Mesendoderm (in vitro differentiated cells): ENCODE data around the gene TTC38.

Experiments
- DNase-seq: peaks from one replicate; pipeline ENCODE4 v3.0.0; 2013
- H2AK5ac ChIP-seq: 2 replicates; pipeline ENCODE4 v1.6.1; 2013; ENCODE audit warnings: low read length, inconsistent platforms
- H2BK120ac ChIP-seq: 2 replicates; pipeline ENCODE4 v1.6.1; 2013; ENCODE audit warnings: low read depth, mild to moderate bottlenecking, low read length, moderate library complexity, mixed read lengths
- H2BK15ac ChIP-seq: replicated peaks from 2 replicates; pipeline ENCODE4 v1.6.1; 2013; ENCODE audit warnings: low read depth, mild to moderate bottlenecking, moderate library complexity
- H2BK5ac ChIP-seq: 2 replicates; pipeline ENCODE4 v1.6.1; 2013; ENCODE audit warnings: low read length, inconsistent platforms
- H3K18ac ChIP-seq: 2 replicates; pipeline ENCODE4 v1.6.1; 2013; ENCODE audit warnings: mild to moderate bottlenecking, low read length, mixed read lengths
- H3K23ac ChIP-seq: one replicate; pipeline ENCODE4 v1.6.1; 2013; ENCODE audit warnings: low read length
- H3K27ac ChIP-seq: 2 replicates; pipeline ENCODE4 v1.5.1; 2013; ENCODE audit warnings: low read depth, mild to moderate bottlenecking, inconsistent platforms, low read length, moderate library complexity
- H3K27me3 ChIP-seq: 2 replicates; pipeline ENCODE4 v1.6.1; 2013; ENCODE audit warnings: low read length, control low read depth, mild to moderate bottlenecking, inconsistent platforms; ENCODE audit not compliant: insufficient read depth, poor library complexity
- H3K36me3 ChIP-seq: 2 replicates; pipeline ENCODE4 v1.6.1; 2013; ENCODE audit warnings: low read length, inconsistent platforms; ENCODE audit not compliant: control insufficient read depth, insufficient read depth
- H3K4ac ChIP-seq: one replicate; pipeline ENCODE4 v1.6.1; 2013; ENCODE audit warnings: low read depth, mild to moderate bottlenecking, low read length, moderate library complexity
- H3K4me1 ChIP-seq: 2 replicates; pipeline ENCODE4 v1.6.1; 2013; ENCODE audit warnings: low read depth, low read length, inconsistent platforms; ENCODE audit not compliant: control insufficient read depth
- H3K4me2 ChIP-seq: 2 replicates; pipeline ENCODE4 v1.6.1; 2013; ENCODE audit warnings: low read length
- H3K4me3 ChIP-seq: 2 replicates; pipeline ENCODE4 v1.5.1; 2013; ENCODE audit warnings: mild to moderate bottlenecking, low read length
- H3K56ac ChIP-seq: one replicate; pipeline ENCODE4 v1.6.1; 2013; ENCODE audit warnings: low read length
- H3K79me1 ChIP-seq: 2 replicates; pipeline ENCODE4 v1.6.1; 2013; ENCODE audit warnings: low read length, inconsistent platforms
- H3K79me2 ChIP-seq: 2 replicates; pipeline ENCODE4 v1.6.1; 2013; ENCODE audit warnings: mild to moderate bottlenecking, low read length; ENCODE audit not compliant: control insufficient read depth, insufficient read depth
- H3K9ac ChIP-seq: 2 replicates; pipeline ENCODE4 v1.6.1; 2013; ENCODE audit warnings: low read length, inconsistent platforms
- H4K5ac ChIP-seq: one replicate; pipeline ENCODE4 v1.6.1; 2013; ENCODE audit warnings: low read length
- H4K8ac ChIP-seq: one replicate; pipeline ENCODE4 v1.6.1; 2013; ENCODE audit warnings: low read depth, mild to moderate bottlenecking, control low read depth, low read length, moderate library complexity
- WGBS: extraction: QIAGEN DNeasy Blood & Tissue Kit; methylation state at CpG from one replicate; pipeline ENCODE4 v1.1.7; 2013; ENCODE audit warnings: low lambda C conversion rate, missing lambda C conversion rate; ENCODE audit not compliant: insufficient coverage; ENCODE audit errors: extremely low coverage; 5-methylcytosine and 5-hydroxymethylcytosine counted together

The TTC38 gene

GRCh38 chr22:46331496-46331895 lies 63.7 kb downstream of the TTC38 start:
- Histone ChIP-seq H3K4me3 (no peak overlapping the region), H3K36me3 (no peaks in the 10 kb centered on the region), H2BK15ac (no peak overlapping the region), H3K79me2 (peaks cover 9% of the 10 kb centered on the region), H3K23ac (no peak overlapping the region), H3K79me1 (peaks cover under 1% of the 10 kb centered on the region), H4K8ac (no peak overlapping the region), H4K5ac (no peak overlapping the region), H2BK5ac (peak overlapping the region; percentile 13), H3K27ac (no peak overlapping the region), H3K4ac (no peak overlapping the region), H2AK5ac (no peak overlapping the region), H3K27me3 (no peaks in the 10 kb centered on the region), H3K18ac (no peak overlapping the region), H2BK120ac (no peak overlapping the region), H3K9ac (no peak overlapping the region), H3K4me1 (peaks cover 4% of the 10 kb centered on the region), H3K4me2 (no peak overlapping the region), H3K56ac (peak overlapping the region; percentile 57)
- no peak for DNase-seq
- no CpG with 5 or more reads among the region's 23 CpGs for whole genome bisulfite sequencing

DNA sequence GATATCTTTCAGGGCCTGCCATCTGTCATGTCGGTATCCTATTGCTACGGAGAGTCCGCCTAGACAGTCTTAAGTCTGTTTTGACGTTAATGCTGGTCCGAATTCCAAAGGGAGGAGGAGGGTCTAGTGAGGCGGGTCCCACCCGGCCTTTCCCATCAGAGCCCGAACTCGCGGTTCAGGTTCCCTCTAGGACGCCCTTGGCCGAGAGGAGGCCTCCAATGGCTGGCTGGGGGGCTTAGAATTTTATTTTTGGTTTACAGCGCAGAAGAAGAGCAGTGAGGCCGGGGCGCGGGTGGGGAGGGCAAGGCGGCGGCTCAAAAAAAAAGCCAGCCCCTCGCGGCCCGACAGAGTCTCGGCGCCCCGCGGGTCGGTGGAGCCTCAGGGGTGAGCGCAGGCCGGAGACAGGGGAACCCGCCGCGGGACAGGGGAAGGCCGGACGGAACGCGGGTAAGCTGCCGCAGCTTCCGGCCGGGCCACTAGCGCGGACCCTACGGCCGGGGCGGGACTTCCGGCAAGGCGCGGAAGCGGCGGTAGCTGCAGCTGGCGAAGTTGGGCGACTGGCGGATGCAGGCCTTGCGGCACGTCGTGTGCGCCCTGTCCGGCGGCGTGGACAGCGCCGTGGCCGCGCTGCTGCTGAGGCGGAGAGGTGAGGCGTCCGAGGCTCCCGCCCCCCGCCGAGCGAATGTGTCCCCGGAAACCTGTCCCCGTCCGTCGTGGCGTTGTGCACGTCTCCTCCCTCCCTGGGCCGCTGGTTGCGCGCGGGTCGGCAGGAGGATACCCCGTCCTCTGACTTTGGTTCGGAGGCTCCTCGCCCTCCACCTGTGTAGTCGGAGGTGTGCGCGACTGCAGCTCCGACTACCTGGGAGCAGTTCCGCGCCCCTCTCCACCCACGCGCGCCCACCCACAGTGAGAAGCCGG lies 67.7 kb downstream of the TTC38 start, which contains the start of gene TRMU:
Gene TRMU, plus strand, starts transcription at position 514 of the 918 bp plus-strand sequence. Its CDS starts 51 bp downstream, at position 565.
- peak; percentile 92 for DNase-seq
- H3K79me1 ChIP-seq, result peaks cover 20% of the 10 kb centered on the region
- WGBS, result no CpG with 5 or more reads among the region's 93 CpGs
- peak within 1 kb of the TSS; percentile 63 for H3K4ac ChIP-seq
- peak within 1 kb of the TSS; percentile 81 for H3K27ac ChIP-seq
- H3K9ac ChIP-seq, result peak within 1 kb of the TSS; percentile 96
- peak within 1 kb of the TSS; percentile 97 for H4K8ac ChIP-seq
- peaks cover 10% of the 10 kb centered on the region for H3K4me1 ChIP-seq
- H3K79me2 ChIP-seq, result peaks cover 36% of the 10 kb centered on the region
- peak within 1 kb of the TSS; percentile 78 for H3K4me3 ChIP-seq
- H2BK120ac ChIP-seq, result peak within 1 kb of the TSS; percentile 2
- H3K4me2 ChIP-seq, result peak within 1 kb of the TSS; percentile 70
- H3K36me3 ChIP-seq, result peaks cover 11% of the 10 kb centered on the region
- H3K23ac ChIP-seq, result peak within 1 kb of the TSS; percentile 20
- H2AK5ac ChIP-seq, result no peak within 1 kb of the TSS
- H2BK15ac ChIP-seq, result no peak within 1 kb of the TSS
- no peak within 1 kb of the TSS for H2BK5ac ChIP-seq
- H3K56ac ChIP-seq, result peak within 1 kb of the TSS; percentile 99
- no peak within 1 kb of the TSS for H4K5ac ChIP-seq
- no peaks in the 10 kb centered on the region for H3K27me3 ChIP-seq
- peak within 1 kb of the TSS; percentile 69 for H3K18ac ChIP-seq

DNA sequence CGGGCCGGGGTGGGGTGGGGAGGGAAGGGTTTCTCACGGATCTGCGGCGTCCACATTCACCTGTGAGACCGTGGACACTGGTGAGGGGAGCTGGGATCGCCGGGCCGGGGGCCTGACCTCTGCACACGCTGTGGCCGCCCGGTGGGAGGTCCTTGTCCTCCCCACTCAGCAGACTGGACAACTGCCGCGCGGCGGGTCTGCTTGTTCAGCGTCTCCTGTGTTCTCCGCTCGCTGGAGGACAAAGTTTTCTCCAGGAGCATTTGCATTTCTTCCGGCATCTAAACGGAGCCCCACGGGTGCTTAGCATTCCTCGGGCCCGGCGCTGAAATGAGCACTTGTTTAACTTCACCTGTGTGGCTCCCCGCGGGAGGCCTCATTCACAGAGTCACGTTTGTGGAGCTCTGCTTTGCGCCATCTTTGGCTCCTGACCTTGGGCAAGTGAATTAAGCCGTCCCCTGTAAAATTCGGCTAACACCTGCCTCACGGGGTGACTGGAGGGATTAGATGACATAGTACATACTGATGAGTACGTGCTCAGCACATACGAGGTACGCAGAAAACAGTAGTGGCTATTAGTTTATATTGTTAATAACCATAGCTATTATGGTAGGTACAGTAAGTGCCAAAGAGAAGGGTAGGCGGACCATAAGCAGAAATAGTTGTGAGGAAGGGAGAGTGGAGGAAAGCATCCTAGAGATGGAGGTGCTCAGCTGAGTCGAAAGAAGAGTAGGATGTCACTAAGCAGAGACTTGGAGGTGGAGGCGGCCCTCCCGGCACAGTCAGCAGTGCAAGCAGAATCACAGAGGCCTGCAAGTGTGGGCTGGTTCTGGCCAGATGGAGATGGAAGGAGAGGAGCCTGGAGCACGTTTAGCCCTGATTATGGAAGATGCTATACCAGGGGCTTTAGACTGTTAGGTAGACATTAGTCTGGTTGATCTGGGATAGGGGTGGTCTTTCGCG lies 68.6 kb downstream of the TTC38 start:
- Histone ChIP-seq H3K27me3 (no peaks in the 10 kb centered on the region), H3K18ac (peak overlapping the region; percentile 29), H3K56ac (peak overlapping the region; percentile 99), H2AK5ac (no peak overlapping the region), H4K8ac (no peak overlapping the region), H4K5ac (no peak overlapping the region), H3K4me3 (peak overlapping the region; percentile 78), H3K9ac (peak overlapping the region; percentile 96), H2BK15ac (no peak overlapping the region), H2BK5ac (no peak overlapping the region), H3K27ac (peak overlapping the region; percentile 31), H3K4me1 (peaks cover 10% of the 10 kb centered on the region), H3K79me1 (peaks cover 20% of the 10 kb centered on the region), H3K36me3 (peaks cover 14% of the 10 kb centered on the region), H3K4ac (peak overlapping the region; percentile 60), H3K4me2 (peak overlapping the region; percentile 54), H3K23ac (peak overlapping the region; percentile 20), H2BK120ac (peak overlapping the region; percentile 2), H3K79me2 (peaks cover 38% of the 10 kb centered on the region)
- peak; percentile 28 for DNase-seq
- WGBS, result no CpG with 5 or more reads among the region's 42 CpGs

GRCh38 chr22:46337870-46338269 lies 70.1 kb downstream of the TTC38 start:
- Histone ChIP-seq H3K36me3 (peaks cover 19% of the 10 kb centered on the region), H2BK15ac (no peak overlapping the region), H3K4me1 (peaks cover 5% of the 10 kb centered on the region), H3K4me3 (no peak overlapping the region), H4K8ac (no peak overlapping the region), H3K79me2 (peaks cover 42% of the 10 kb centered on the region), H3K27ac (no peak overlapping the region), H2BK5ac (no peak overlapping the region), H3K23ac (no peak overlapping the region), H3K4me2 (no peak overlapping the region), H3K9ac (no peak overlapping the region), H3K79me1 (peaks cover 24% of the 10 kb centered on the region), H2BK120ac (no peak overlapping the region), H2AK5ac (no peak overlapping the region), H3K27me3 (no peaks in the 10 kb centered on the region), H3K56ac (no peak overlapping the region), H4K5ac (no peak overlapping the region), H3K18ac (no peak overlapping the region), H3K4ac (no peak overlapping the region)
- WGBS, result no CpG with 5 or more reads among the region's 9 CpGs
- DNase-seq, result no peak

DNA sequence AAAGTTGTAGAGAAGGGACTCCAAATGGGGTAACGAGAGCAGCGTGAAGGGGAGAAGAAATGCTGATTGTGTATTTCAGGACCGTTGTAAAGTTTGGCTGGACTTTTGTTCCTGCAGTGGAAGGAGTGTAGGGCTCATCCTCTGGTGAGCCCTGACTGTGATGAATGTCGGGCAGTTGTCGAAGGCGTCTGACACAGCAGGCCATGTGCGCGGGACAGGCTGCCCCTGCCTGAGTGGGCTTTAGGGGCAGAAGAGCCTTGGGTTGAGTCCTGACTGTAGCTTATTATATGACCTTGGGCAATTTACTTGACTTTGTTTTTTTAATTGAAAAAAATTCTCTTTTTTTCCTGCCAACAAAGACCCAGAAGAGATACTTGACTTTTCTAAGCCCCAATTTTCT lies 70.8 kb downstream of the TTC38 start:
- Histone ChIP-seq H3K4me1 (peaks cover 5% of the 10 kb centered on the region), H3K56ac (no peak overlapping the region), H3K27ac (no peak overlapping the region), H4K8ac (no peak overlapping the region), H2BK5ac (no peak overlapping the region), H3K4ac (no peak overlapping the region), H3K9ac (no peak overlapping the region), H3K79me2 (peaks cover 42% of the 10 kb centered on the region), H4K5ac (no peak overlapping the region), H3K4me3 (no peak overlapping the region), H3K18ac (no peak overlapping the region), H3K79me1 (peaks cover 25% of the 10 kb centered on the region), H2BK120ac (no peak overlapping the region), H3K27me3 (no peaks in the 10 kb centered on the region), H3K23ac (no peak overlapping the region), H2AK5ac (no peak overlapping the region), H3K36me3 (peaks cover 23% of the 10 kb centered on the region), H3K4me2 (no peak overlapping the region), H2BK15ac (no peak overlapping the region)
- no peak for DNase-seq
- no CpG with 5 or more reads among the region's 8 CpGs for WGBS
